HG03159 (cell line): Measurements from ENCODE around the gene TNNT3.

Source experiments
- ATAC-seq: cut with Tn5 transposase; IDR thresholded peaks from one replicate; pipeline ENCODE4 v1.9.1; 2021; ENCODE audit warnings: mild to moderate bottlenecking, moderate library complexity; ENCODE audit not compliant: unreplicated experiment

The TNNT3 gene

DNA sequence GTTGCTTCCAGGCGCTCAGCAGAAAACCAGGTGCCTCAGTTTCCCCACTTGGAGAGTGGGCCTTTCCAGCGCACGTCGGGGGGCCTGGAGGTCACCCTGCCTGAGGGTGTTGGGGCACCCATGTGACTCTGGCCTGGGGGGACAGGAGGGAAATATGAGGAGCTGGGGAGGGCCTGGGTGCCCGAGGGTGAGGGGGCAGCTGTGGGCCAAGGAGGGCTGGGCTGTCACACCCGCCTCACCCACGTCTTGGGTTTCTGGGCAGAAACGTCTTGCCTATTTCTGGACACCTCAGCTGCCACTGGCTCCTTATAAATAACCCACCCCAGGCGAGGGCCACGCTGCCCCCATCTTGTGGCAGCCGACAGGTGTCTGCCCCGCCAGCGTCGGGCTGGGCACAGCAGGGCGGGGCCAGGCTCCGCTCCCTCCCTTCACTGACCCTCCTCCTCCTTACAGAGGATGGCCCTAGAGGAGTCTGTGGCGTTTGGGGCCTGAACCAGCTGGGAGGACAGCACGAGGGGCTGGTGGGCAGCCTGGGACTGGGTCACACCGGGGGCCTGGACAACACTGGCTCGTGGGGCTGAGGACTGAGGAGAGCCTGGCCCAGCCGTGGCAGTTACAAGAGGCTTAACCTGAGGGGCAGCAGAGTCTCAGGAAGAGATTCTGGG, 1.5 kb downstream of the TNNT3 start:
- ATAC-seq, result no peak

DNA sequence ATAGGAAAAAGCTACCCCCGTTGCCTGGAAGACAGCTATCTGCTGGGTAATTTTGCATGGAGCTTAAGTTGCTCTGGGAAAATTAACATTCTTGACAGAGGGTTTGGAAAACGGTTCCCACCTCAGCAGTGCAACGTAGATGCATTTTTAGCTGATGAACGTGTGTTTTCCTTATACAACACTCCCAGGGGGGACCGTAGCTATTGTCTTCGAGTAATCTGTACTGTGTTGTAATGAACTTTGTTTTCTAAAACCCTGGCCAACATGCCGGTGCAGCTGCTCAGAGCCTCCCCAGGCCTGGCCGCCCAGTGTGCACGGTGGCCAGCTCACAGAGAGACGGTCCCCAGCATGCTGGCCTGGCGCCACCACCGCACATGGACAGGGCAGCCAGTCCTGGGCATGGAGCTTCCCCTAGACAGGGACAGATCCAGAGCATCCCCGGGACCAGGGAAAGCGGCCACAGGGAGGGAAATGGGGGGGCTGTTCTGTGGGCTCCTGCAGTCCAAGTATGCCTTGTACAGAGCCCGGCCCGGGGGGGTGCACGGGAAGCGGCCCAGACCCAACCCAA, 2.2 kb downstream of the TNNT3 start:
- ATAC-seq, result no peak

DNA sequence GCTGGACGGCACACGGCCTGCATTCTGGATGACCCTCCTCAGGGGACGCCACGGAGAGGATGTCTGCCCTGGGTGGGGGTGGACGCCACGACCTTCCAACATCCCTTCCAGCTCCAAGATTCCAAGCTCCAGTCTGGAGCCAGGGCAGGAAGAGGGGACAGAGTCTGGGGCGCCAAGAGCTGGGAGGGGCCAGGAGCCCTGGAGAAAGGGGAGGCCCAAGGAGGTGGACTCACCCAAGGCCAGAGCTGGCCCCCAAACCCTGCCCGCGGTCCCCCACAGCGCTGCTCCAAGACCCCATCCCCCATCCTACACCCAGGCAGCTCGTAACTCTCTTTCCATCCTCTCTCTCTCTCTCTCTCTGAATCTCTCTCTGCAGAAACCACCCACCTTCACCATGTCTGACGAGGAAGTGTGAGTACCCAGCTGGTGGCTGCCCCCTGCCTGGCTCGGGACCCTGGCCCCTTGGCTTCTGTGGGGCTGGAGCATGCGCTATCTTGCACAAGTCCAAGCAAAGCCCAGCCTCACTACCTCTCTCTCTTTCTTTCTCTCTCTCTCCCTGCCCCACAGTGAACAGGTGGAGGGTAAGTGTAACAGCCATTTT, 3.1 kb downstream of the TNNT3 start:
- no peak for ATAC-seq

DNA sequence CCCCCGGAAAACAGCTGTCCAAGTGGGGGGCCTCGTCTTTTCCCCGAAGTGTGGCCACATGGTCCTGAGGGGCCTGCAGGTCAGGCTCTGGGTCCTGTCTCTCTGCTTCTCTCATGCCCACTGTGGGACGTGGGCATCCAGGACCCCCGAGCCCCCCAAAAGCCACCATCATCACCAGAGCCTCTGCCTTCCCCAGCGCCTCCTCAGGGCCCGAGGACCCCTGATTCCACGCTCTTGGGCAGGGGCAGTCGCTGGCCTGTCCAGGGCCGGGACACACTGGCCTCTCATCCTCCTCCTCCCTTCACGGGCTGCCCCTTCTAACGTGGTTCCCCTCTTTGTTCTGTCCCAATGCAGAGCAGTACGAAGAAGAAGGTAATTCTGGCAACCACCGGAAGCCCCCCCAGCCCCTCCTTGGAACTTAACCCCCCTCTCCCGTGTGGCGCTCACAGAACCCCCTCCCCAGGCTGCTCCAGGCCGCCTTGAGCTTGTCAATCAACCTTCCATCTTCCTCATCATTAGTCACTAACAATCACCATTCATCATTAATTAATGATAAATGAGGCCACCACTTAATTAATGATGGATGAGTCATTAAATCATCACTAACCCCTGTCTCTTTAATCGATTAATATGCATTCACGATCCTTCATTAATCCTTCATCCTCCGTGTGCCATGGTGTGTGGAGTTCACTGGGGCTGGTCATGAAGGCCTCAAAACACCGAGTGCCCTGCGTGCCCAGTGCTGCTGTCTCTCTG, 3.9 kb downstream of the TNNT3 start:
- no peak for ATAC-seq

DNA sequence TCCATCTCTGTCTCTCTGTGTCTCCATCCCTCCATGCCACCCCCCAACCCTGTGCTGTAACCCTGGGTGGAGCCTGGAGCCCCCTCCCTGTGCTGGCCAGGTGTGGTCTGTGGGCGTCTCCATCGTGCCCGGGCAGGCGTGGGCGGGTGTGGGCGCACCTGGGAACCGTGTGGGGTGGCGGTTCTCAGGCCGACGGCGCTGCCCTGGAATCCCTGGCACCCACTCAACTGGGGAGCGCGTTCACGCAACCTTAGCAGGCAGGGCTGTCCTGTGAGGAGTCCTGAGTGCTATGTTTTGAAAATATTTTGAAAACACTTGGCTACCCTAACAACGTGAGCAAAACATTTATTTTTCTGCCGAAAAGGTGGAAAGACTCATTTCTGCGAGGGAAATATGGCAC, 4.7 kb downstream of the TNNT3 start:
- no peak for ATAC-seq

DNA sequence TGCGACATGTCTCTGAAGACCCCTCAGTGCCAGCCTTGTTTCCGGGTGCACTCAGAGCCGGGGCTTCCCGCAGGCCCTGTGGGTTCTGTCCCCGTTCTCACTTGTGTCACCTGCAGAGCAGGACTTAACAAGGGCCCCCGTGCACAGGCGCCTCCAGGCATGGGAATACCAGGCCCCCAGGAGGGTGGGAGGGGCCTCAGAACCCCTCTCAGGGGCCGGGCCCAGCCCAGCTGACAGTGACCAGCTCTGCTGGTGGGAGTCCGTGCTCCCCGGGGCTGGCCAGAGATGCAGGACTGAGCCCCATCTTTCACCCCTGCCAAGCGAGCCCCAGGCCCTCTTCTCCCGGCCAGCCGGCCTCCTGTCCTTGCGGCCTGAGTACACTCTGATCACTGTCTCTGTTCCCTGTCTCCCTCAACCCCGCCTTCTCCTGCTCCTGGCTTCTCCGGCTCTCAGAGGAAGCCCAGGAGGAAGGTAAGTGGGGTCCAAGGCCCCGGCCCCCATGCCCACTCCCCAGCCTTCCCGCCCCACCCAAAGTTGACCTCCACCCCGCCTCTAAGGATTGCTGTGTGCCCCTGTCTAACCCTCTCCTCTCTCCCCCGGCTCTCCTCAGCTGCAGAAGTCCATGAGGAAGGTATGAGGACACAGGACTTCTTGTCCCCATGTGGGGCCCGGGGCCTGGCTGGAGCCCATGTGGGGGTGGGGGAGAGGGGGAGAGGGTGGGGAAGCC, 5.3 kb downstream of the TNNT3 start:
- ATAC-seq, result no peak

DNA sequence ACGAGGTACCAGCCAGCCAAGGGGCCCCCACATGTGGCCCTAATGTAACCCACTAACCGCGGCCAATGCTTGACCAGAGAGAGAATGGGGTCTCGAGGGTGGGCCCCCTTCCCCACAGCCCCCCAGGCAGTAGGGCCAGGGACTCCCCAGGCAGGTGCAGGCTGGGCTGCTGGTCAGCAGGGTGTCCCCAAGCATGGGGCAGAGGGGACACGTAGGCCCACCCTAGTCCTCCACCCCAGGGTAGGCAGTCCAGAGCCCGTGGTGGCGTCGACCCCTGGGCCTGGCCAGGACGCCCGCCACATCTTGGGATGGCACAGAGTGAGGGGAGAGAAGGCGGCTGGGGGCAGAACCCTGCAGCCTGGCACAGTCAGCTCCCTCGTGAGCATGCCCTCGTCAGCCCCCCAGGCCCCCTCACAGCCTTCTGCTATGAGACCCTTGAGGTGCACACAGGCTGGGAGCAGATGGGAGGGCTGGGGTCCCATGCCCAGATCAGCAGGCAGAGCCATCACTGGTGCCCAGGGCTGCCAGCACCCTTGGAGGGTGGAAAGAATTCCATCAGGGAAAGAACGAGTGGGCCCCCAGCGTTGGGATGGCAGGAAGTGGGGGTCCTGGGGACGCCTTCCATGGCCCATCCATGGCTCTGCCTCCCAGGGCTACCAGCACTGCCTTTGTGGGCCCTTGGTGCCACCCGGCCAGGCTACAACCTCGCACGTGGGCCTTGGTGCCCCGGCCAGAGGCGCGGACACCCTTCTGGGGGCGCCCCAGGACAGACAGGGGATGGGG, 6.1 kb downstream of the TNNT3 start:
- ATAC-seq, result no peak

DNA sequence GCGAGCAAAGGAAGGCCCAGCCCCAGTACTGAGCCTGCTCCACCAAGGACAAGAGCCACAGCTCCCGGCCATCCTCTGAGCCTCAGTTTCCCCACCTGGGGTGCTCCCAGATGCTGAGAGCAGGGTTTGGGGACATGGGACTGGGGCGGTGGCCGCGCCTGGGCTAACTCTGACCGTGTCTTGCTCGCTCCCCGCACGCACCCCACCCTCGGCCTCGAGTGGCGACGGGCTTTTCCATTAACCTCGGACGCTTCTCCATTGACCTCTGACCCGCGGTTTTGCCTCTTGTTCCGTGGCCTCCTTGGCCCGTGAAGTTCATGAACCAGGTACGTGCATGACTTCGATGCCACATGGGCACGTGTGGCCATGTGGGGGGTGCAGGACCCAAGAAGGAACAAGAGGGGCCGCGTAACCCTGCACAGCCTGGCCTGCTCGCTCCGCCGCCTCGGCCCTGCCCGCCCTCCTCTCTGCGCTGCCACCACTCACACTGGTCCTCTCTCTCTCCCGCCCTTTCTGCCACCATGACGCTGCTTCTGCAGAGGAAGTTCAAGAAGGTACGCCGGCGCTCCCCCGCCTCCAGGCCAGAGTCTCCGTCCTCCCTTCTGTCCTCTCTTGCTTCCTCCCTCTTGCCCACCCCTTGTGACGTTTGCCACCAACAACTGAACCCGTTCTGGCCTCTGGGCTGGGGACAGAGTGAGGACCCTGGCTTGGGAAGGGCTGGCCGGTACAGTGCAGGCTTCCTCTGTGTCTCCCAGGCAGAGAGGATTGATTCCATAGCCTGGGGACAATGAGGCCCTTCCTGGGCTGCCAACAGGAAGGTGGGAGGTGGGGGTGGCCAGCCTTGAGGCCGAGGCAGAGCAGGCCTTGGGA, 6.9 kb downstream of the TNNT3 start:
- ATAC-seq, result no peak

DNA sequence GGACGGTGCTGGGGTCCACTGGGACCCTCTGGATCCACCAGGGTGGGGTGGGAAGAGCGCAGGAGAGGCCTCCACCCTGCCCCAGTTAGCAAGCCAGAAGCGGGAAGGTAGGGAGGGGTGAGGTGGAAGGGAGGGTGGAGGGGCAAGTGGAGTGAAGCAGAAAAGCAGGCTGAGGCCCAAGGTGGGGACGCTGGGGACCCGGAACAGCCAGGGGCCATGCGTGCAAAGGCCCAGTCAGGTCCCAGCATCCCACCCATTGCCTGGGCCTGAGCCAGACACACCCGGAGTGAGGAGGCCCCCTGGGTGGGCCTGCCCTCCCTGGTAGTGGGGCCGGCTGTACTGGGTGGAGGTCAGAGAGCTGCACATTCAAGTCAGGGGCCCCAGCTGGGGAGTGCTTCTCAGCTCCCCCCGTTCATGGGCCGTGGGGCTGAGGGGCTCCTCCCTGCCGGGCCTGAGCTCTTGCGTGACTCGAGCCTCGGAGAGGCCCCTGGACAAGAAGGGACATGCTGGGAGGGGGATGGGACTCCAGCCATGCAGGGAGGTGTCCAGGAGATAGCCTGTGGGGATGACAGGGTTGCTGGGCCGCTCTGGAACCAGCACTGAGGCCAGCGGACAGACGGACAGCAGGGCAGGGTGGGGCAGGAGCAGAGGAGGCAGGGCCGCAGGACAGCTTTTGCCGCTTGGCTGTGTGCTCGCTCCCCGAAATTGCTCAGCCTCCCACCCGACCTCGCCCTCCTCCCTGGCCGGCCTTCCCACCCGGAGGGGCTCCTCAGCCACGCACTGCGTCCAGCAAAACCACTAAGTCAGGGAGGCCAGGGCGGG, 7.7 kb downstream of the TNNT3 start:
- no peak for ATAC-seq

DNA sequence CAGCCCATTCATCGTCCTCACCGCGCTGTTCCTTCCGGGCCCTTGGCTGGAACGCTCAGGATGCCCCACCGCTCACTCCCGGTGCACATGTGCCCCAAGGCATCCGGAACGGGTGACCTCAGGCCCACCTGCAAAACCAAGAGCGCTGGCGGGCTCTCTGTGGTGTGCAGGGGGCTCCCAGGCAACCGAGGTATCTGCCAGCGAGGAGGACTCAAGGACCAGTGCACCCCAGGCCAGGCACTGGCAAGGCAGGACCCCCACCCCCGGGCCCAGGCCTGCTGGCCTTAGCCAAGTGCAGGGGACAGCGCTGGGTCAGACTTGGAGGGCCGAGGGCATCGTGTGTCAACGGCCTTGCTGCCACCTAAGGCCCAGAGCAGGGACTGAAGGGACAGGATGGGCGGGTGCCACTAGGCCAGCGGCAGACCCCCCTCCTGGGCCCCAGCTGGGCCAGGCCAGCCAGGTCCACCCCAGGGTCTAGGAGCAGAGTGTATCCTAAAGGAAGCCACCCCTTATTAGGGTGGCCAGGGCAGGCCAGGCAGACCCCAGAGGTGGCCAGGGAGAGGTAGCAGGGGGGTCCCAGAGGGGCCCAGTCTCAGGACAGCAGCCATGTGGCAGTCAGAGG, 8.5 kb downstream of the TNNT3 start:
- no peak for ATAC-seq

DNA sequence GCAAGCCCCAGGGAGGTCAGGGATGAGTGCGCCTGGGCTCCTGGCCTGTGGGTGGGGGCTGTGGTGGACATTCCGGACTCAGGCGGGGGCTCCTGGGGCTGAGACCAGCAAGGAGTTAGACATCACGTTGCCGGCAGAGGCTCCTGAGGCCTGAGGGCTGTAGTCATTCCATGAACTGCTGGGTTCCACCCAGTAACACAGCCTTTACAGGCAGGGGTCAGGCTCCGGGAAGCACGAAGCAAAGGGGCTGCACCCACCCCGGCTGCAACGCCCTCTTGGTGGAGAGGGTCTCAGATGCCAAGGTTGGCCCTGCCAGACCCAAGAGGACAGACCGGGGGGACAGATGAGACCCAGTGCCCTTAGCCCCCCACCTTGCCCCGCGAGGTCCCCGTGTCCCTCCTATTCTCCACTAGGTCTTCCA, 9.0 kb downstream of the TNNT3 start:
- no peak for ATAC-seq

DNA sequence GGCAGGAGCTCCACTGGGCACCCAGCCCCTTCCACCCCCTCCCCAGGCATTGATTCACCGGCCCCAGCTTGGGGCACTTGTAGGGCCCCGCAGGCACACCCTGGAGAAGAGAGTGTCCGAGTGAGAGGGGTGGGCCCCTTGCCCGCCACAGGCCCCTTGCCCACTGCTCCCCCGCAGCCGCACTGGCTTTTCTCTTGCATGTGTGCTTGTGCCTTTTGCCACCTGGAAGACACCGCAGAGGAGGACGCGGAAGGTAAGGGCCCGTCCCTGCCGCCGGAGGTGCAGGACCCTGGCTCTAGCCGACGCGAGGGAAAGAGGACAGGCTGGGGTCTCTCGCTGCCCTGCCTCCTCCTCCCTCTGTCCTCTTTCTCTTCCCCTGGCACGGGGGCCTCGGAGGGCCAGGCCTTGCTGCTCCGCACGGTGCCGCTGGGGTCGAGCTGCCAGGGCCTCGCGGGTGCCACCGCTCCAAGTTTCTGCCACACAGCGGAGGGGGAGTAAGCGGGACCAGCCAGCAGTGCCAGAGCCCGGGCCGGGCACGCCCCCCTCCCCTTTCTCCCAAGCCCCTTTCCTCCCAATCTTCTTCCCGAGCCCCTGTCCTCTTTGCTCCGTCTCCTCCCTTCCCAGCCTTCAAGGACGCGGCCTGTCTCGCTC, 9.5 kb downstream of the TNNT3 start:
- no peak for ATAC-seq

DNA sequence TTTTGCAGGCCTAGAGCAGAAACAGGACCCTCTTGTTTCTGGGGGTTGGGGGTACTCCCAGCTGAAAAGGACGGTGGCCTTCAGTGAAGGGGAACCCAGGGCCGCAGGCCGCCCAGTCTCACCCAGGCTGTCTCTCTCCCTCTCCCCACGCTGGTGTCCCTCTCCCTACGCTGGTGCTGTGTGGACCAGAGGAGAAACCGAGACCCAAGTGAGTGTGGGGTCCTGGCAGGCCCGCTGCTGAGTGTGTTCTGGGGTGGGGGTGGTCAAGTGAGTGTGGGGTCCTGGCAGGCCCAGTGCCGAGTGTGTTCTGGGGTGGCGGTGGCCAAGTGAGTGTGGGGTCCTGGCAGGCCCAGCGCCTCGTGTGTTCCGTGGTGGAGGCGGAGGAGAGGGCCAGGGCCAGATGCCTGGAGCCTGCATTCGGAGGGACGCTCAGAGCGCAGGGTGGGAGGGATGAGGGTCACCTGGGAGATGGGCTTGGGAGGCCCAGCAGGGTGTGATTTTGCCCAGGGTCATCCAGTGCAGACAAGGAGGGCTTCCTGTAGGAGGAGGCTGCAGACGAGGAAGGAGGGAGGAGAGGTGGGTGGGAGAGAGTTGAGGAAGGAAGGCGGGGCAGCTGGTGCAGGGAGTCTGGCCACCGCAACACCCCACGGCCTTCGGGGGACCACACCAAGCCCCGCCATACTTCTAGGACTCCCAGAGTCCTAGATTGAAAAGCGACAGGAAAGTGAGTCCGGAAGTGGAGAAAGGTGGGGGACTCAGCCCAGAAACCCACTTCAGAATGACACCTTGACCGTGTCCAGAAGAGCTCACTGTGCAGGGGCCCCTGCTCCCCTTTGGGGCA, 10.3 kb downstream of the TNNT3 start:
- no peak for ATAC-seq

DNA sequence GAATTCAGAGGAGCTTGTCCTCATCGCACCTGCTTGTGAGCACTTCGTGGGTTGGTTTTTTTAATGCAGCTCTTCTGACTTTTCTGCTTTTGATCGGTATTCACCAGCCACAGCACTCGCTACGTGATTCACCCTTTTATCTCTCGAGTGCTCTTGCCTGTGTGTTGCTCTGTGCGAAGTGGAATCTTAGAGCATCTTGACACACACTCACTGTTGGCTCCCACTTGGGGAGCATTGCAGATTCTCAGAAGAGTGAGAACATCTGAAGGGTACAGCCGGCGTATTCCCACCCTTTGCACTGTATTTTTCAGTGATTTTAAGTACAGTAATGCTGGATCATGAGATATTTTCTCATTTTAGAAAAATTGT, 10.9 kb downstream of the TNNT3 start:
- no peak for ATAC-seq

DNA sequence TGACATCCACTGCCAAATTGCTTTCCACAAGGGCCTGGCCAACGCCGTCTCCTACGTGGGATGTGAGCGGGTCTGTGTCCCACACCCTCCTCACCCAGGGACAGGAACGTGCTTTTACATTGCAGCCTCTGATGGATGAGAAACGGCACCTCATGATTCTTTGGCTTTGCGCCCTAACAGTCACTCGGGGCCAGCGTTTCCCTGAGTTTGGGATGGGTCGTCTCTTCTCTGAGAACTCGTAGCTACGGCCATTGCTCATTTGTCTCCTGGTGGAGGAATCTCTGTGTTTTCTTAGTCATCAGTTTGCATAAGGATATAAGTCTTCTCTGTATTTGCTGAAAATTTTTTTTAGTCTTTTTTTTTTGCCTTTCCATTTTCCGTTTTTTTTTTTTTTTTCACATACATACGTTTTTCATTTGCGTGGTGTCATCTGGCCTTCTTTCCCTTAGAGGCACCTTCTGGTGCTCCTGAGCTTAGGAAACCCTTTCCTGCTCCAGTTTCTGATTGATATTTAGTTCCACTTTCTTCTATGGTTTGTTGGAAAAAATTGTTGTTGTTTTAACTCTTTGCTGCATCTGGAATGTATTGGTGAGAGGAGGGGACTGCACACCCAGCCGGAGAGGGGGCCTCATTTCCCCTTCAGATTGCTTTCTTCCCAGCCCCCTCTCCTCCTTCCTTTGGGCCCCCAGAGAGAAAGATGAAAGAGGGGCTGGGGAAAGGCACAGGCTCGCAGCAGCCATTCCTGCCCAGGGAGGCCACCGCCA, 12.0 kb downstream of the TNNT3 start:
- no peak for ATAC-seq

DNA sequence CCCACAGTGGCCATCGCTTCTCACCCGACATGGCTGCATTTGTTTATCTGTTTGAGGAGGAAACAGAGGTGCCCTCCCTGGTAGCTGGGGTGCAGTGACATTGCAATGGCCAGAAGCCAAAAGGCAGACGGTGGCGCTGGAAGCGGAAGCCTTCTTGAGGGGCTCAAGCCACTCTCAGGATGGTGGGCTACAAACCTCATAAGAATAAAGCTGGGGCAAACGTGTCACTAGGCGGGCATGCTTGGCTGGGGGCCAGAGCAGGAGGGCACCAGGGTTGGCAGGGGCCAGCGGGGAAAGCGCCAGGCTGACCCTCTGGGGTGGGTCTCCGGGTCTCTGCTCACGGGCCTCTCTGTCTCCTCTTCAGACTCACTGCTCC, 12.6 kb downstream of the TNNT3 start:
- ATAC-seq, result no peak
